Measurements from ENCODE around the gene UBE2E2. TPM values are rescaled to one million over a fixed set of nuclear protein-coding genes. Genes with fewer than 3 reads are reported as not detected.

UBE2E2 gene
- total RNA-seq, 1 experiment from 2014 or later: 25.1 TPM

DNA sequence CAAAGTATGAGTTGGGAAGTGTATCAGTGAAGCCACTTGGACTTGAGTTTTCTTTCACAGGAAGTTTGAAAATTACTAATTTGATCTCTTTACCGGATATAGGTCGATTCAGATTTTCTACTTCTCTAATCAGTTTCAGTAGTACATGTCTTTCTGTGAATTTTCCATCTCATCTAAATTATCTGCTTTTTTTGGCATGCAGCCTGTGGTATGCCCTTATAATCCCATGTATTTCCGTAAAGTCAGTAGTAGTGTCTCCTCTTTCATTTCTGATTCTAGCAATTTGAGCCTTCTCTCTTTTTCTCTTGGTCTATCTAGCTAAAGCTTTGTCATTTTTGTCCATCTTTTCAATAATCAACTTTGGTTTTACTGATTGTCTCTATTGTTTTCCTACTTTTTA, 434.2 kb downstream of the UBE2E2 start:
- H3K36me3 Mint-ChIP-seq (ENCODE audit: insufficient read depth, unreplicated experiment): no peaks in the 10 kb centered on the region
- no peak overlapping the region for H3K27ac Mint-ChIP-seq (ENCODE audit: unreplicated experiment)
- no peak for DNase-seq
- BruUV-seq (replicated peaks): no TSS peak
- no peaks in the 10 kb centered on the region for H3K9me3 Mint-ChIP-seq (ENCODE audit: low read depth, unreplicated experiment)
- H3K4me3 Mint-ChIP-seq (ENCODE audit: low read depth, unreplicated experiment): no peak overlapping the region
- no peaks in the 10 kb centered on the region for H3K27me3 Mint-ChIP-seq (ENCODE audit: unreplicated experiment)
- CTCF ChIA-PET: interaction anchor here (0.5 kb wide), 1 partner anchor 321 kb away, joined by 7 read pairs; no protein-coding TSS in a partner anchor
- TF ChIP-seq, protein P1, sequence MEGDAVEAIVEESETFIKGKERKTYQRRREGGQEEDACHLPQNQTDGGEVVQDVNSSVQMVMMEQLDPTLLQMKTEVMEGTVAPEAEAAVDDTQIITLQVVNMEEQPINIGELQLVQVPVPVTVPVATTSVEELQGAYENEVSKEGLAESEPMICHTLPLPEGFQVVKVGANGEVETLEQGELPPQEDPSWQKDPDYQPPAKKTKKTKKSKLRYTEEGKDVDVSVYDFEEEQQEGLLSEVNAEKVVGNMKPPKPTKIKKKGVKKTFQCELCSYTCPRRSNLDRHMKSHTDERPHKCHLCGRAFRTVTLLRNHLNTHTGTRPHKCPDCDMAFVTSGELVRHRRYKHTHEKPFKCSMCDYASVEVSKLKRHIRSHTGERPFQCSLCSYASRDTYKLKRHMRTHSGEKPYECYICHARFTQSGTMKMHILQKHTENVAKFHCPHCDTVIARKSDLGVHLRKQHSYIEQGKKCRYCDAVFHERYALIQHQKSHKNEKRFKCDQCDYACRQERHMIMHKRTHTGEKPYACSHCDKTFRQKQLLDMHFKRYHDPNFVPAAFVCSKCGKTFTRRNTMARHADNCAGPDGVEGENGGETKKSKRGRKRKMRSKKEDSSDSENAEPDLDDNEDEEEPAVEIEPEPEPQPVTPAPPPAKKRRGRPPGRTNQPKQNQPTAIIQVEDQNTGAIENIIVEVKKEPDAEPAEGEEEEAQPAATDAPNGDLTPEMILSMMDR (IDR thresholded peaks at IDR 0.05; ENCODE audit: unreplicated experiment): no peak
- H3K4me1 Mint-ChIP-seq (ENCODE audit: low read depth, unreplicated experiment): no peaks in the 10 kb centered on the region
- intact Hi-C loops (cut with micrococcal nuclease; ENCODE audit: unreplicated experiment): no loop called here

DNA sequence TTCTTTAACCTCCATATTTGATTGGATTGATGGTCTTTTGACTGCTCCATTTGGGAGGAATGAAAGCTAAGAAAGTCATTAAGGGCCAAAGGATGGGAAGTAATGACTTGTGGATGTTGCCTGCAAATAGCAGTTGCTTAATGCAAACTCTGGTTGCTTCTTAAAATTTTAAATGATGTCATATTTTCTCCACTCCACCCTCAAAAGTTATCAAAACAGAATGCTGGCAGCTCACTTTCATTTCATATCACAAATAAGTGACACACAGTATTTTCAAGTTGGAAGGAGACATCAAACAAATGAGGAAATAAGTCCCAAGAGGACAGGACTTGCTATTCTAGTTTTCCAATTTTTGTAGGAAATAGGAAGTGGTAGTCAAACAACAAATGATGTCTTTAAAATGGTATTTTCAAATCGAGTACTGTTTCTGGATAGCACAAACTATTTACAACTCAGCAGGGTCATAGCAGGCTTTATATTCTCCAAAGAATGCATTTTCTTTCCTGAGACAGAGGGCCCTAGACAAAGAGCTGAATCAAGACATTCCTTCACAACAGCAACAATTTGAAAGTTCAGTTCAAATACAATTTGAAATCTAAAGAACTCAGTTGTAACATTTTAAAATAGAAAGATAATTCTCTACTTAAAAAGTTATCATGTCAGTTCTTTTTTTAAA, 437.5 kb downstream of the UBE2E2 start:
- CTCF ChIA-PET: no interaction called here
- intact Hi-C loops (cut with micrococcal nuclease; ENCODE audit: unreplicated experiment): no loop called here
- no TSS peak for BruUV-seq (replicated peaks)
- no peak overlapping the region for H3K4me3 Mint-ChIP-seq (ENCODE audit: low read depth, unreplicated experiment)
- TF ChIP-seq, protein P1 (IDR thresholded peaks at IDR 0.05; ENCODE audit: unreplicated experiment): no peak
- H3K36me3 Mint-ChIP-seq (ENCODE audit: insufficient read depth, unreplicated experiment): no peaks in the 10 kb centered on the region
- H3K9me3 Mint-ChIP-seq (ENCODE audit: low read depth, unreplicated experiment): no peaks in the 10 kb centered on the region
- H3K4me1 Mint-ChIP-seq (ENCODE audit: low read depth, unreplicated experiment): no peaks in the 10 kb centered on the region
- peaks cover 6% of the 10 kb centered on the region for H3K27me3 Mint-ChIP-seq (ENCODE audit: unreplicated experiment)
- no peak overlapping the region for H3K27ac Mint-ChIP-seq (ENCODE audit: unreplicated experiment)
- DNase-seq: no peak
